Loucy (cell line): ENCODE data around the gene CNRIP1.

Experiments used
- EZH2phosphoT487 ChIP-seq: fragments of 200-600 bp; IDR thresholded peaks from 2 replicates; pipeline ENCODE4 v1.6.1; 2018; ENCODE audit warnings: antibody characterized with exemption, mild to moderate bottlenecking, moderate library complexity, borderline replicate concordance
- TF ChIP-seq, protein P1 (sequence below): fragments of 200-600 bp; sonication (generic); conservative IDR thresholded peaks from 2 replicates; pipeline ENCODE4 v1.5.1; 2014; ENCODE audit warnings: mild to moderate bottlenecking, antibody characterized with exemption, low read length

DNA sequence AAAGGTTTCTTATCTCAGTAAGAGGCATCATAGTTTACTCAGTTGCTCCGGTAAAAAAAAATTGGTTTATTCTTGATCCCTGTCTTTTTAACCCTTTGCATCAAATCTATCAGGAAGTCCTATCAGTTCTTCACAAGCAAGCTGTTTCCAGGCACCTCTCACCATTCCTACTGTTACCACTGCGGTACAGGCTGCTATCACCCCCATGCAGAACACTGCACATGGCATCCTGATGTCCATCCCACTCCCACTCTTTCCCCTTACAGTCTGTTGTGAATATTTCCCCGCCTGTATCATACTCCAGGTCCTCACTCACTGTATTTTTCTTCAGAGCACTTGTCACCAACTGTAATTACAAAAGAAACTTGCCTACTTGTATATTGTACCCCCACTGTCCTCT is 5.3 kb upstream of the CNRIP1 start:
- TF ChIP-seq, protein P1, sequence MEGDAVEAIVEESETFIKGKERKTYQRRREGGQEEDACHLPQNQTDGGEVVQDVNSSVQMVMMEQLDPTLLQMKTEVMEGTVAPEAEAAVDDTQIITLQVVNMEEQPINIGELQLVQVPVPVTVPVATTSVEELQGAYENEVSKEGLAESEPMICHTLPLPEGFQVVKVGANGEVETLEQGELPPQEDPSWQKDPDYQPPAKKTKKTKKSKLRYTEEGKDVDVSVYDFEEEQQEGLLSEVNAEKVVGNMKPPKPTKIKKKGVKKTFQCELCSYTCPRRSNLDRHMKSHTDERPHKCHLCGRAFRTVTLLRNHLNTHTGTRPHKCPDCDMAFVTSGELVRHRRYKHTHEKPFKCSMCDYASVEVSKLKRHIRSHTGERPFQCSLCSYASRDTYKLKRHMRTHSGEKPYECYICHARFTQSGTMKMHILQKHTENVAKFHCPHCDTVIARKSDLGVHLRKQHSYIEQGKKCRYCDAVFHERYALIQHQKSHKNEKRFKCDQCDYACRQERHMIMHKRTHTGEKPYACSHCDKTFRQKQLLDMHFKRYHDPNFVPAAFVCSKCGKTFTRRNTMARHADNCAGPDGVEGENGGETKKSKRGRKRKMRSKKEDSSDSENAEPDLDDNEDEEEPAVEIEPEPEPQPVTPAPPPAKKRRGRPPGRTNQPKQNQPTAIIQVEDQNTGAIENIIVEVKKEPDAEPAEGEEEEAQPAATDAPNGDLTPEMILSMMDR, result no peak
- no peak for TF ChIP-seq EZH2phosphoT487
